ENCODE data around the gene ZBTB26.

DNA sequence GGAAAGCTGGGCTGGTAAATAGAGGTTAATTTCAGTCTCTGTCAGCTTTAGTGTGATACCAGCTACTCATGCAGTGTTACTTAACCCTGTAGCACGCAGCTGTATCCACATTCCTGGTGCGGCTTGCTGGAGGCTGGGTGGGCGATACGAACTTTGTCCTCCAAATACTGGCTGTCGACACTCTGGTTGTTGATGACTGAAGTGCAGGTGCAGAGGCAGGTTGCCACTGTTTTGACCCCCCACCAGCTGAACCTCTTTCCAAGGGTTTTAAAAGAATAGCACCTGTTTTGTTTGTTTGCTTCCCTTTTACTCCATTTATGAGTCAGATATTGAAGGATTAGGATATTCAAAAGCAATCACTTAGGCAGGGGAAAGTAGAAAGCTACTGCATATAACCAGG is 5.2 kb upstream of the ZBTB26 start:
- TF ChIP-seq POLR2A (IDR thresholded peaks at IDR 0.05): no peak
- TF ChIP-seq, protein P1, sequence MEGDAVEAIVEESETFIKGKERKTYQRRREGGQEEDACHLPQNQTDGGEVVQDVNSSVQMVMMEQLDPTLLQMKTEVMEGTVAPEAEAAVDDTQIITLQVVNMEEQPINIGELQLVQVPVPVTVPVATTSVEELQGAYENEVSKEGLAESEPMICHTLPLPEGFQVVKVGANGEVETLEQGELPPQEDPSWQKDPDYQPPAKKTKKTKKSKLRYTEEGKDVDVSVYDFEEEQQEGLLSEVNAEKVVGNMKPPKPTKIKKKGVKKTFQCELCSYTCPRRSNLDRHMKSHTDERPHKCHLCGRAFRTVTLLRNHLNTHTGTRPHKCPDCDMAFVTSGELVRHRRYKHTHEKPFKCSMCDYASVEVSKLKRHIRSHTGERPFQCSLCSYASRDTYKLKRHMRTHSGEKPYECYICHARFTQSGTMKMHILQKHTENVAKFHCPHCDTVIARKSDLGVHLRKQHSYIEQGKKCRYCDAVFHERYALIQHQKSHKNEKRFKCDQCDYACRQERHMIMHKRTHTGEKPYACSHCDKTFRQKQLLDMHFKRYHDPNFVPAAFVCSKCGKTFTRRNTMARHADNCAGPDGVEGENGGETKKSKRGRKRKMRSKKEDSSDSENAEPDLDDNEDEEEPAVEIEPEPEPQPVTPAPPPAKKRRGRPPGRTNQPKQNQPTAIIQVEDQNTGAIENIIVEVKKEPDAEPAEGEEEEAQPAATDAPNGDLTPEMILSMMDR (IDR thresholded peaks at IDR 0.05): no peak
